Mucosa of descending colon (tissue), 3 donors: ENCODE results near the gene TNPO3. TPM values are rescaled to one million over a fixed set of nuclear protein-coding genes. Genes with fewer than 3 reads are reported as not detected.
A peak's percentile ranks its signal among the peaks of the same experiment; 100 is the strongest.

ENCODE experiments used
- ATAC-seq: fragments of 200-7000 bp; cut with Tn5 transposase; one replicate; pipeline ENCODE4 v1.9.1; 2020; ENCODE audit warnings: mild to moderate bottlenecking, moderate library complexity
- DNase-seq, 3 donors: peaks; one replicate each; pipeline ENCODE4 v3.0.0-alpha.2; 2020
- H3K36me3 ChIP-seq: fragments of 200-600 bp; one replicate; pipeline ENCODE4 v1.8.0; 2021; ENCODE audit warnings: low read depth, mild to moderate bottlenecking
- H3K4me1 ChIP-seq: fragments of 200-600 bp; one replicate; pipeline ENCODE4 v1.8.0; 2021; ENCODE audit warnings: low read depth, mild to moderate bottlenecking
- H3K4me3 ChIP-seq: fragments of 200-600 bp; one replicate; pipeline ENCODE4 v1.8.0; 2021; ENCODE audit warnings: mild to moderate bottlenecking
- H3K9me3 ChIP-seq: fragments of 200-600 bp; one replicate; pipeline ENCODE4 v1.8.0; 2021; ENCODE audit warnings: mild to moderate bottlenecking
- intact Hi-C, 2 donors: fragments of 100-400 bp; cut with DNase I in 1 of 2; cut with micrococcal nuclease in 1 of 2; formaldehyde crosslinking; loops; one replicate each; pipeline versions ENCODE4 v1.11.0 to v1.11.1; 2022; cut with DNase I, micrococcal nuclease
- total RNA-seq, 3 donors: library from RNA; stranded (reverse); fragmentation: NEBNext Ultra II Directional in 2 of 3; extraction: Animal tissue kit (Norgen Biotek cat#: 25700) in 2 of 3; gene quantifications; one replicate each; pipeline versions ENCODE4 v1.2.1 to v1.2.4, GENCODE V29; 2021 to 2023
- TF ChIP-seq, protein P1 (sequence below): fragments of 200-600 bp; IDR thresholded peaks from one replicate; pipeline ENCODE4 v1.8.0; 2022; ENCODE audit warnings: antibody characterized with exemption, mild to moderate bottlenecking
- donor health status: DM: no; HTN: no; CAD: no; lungs with moderate emphysema.
- donor health status: DM: no; HTN: no; CAD: no.
- donor health status: DM: no; HTN: yes; CAD: no.

TNPO3 gene
- total RNA-seq, 3 donors from 2014 or later = 36.0 to 43.6 (median 38.7) TPM

GRCh38 chr7:129012641-129013040 is 42.3 kb downstream of the TNPO3 start:
- ATAC-seq (no peak), DNase-seq (no peak)
- H3K9me3 ChIP-seq = no peaks in the 10 kb centered on the region
- TF ChIP-seq, protein P1, sequence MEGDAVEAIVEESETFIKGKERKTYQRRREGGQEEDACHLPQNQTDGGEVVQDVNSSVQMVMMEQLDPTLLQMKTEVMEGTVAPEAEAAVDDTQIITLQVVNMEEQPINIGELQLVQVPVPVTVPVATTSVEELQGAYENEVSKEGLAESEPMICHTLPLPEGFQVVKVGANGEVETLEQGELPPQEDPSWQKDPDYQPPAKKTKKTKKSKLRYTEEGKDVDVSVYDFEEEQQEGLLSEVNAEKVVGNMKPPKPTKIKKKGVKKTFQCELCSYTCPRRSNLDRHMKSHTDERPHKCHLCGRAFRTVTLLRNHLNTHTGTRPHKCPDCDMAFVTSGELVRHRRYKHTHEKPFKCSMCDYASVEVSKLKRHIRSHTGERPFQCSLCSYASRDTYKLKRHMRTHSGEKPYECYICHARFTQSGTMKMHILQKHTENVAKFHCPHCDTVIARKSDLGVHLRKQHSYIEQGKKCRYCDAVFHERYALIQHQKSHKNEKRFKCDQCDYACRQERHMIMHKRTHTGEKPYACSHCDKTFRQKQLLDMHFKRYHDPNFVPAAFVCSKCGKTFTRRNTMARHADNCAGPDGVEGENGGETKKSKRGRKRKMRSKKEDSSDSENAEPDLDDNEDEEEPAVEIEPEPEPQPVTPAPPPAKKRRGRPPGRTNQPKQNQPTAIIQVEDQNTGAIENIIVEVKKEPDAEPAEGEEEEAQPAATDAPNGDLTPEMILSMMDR = no peak
- no peak overlapping the region for H3K4me3 ChIP-seq
- intact Hi-C loops = no loop called here
- H3K36me3 ChIP-seq = no peaks in the 10 kb centered on the region
- no peaks in the 10 kb centered on the region for H3K4me1 ChIP-seq

DNA sequence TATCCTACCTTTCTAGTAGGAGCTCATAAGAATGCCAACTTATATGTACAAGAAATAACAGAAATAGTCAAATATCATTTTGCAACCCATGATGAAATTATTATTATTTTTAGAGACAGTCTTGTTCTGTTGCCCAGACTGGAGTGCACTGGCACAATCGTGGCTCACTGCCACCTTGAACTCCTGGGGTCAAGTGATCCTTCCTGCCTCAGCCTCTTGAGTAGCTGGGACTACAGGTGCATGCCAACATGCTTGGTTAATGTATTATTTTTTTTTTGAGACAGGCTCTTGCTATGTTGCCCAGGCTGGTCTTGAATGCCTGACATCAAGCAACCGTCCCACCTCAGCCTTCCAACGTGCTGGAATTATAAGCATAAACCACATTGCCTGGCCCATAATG is 44.8 kb downstream of the TNPO3 start:
- ATAC-seq (no peak), DNase-seq (no peak)
- H3K4me1 ChIP-seq = no peaks in the 10 kb centered on the region
- H3K36me3 ChIP-seq = no peaks in the 10 kb centered on the region
- no peak overlapping the region for H3K4me3 ChIP-seq
- TF ChIP-seq, protein P1 = no peak
- intact Hi-C loops = no loop called here
- no peaks in the 10 kb centered on the region for H3K9me3 ChIP-seq

DNA sequence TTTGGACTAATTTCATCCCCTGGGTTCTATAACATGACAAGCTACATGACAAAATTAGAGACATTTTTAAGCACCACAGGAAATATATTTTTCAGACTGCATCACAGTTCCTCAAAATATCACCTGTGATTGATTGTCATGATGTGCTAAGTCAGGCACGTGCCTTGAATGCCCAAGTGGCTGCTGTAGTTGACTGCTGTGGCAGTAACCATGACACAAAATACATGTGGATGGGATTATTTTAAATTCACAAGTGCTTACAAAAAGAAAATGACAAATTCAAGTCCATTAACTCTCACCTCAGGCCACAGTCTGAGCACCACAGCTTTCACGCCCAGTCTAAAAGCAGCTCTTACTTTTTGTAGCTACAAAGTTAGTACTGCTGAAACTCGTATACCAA is 45.5 kb downstream of the TNPO3 start:
- no peak for DNase-seq

GRCh38 chr7:129008645-129009414 is 46.1 kb downstream of the TNPO3 start:
- no peaks in the 10 kb centered on the region for H3K9me3 ChIP-seq
- H3K4me3 ChIP-seq = no peak overlapping the region
- no peaks in the 10 kb centered on the region for H3K36me3 ChIP-seq
- no peaks in the 10 kb centered on the region for H3K4me1 ChIP-seq
- DNase-seq (no peak), ATAC-seq (no peak)
- intact Hi-C loops = no loop called here
- TF ChIP-seq, protein P1 = no peak

More for the DNA sequence above, 45.5 kb downstream of the TNPO3 start:
- no peak overlapping the region for H3K4me3 ChIP-seq
- TF ChIP-seq, protein P1 = no peak
- no peaks in the 10 kb centered on the region for H3K9me3 ChIP-seq
- ATAC-seq = no peak
- intact Hi-C loops = no loop called here
- H3K36me3 ChIP-seq = no peaks in the 10 kb centered on the region
- no peaks in the 10 kb centered on the region for H3K4me1 ChIP-seq

- peak in 1 of 3 donors; percentile 24 for DNase-seq
- Histone ChIP-seq H3K9me3 (no peaks in the 10 kb centered on the region), H3K4me3 (no peak overlapping the region), H3K36me3 (no peaks in the 10 kb centered on the region), H3K4me1 (no peaks in the 10 kb centered on the region)
- intact Hi-C loops = no loop called here
- peak; percentile 73 for ATAC-seq
- TF ChIP-seq, protein P1 = no peak
Measured at GRCh38 chr7:129007572-129007971, 47.3 kb downstream of the TNPO3 start.
